HFFc6 (cell line): ENCODE results near the gene TRIM56. TPM values are rescaled to one million over a fixed set of nuclear protein-coding genes. Genes with fewer than 3 reads are reported as not detected.
"Not testable (repeated sequence)": the region's sequence is repeated elsewhere in the genome, so short reads cannot be mapped to it uniquely, and the experiment has no call there.

ENCODE experiments used
- DNase-seq: peaks from one replicate; pipeline ENCODE4 v3.0.0-alpha.2; 2018
- H3K27ac Mint-ChIP-seq: 2 replicates; pipeline ENCODE4 v1.8.0; 2020; ENCODE audit warnings: mild to moderate bottlenecking, mixed read lengths
- H3K27me3 Mint-ChIP-seq: 2 replicates; pipeline ENCODE4 v1.8.0; 2021; ENCODE audit warnings: mild to moderate bottlenecking, moderate library complexity, mixed read lengths; ENCODE audit not compliant: insufficient read depth
- H3K36me3 Mint-ChIP-seq: 2 replicates; pipeline ENCODE4 v1.8.0; 2021; ENCODE audit warnings: low read depth, mixed read lengths
- H3K4me1 Mint-ChIP-seq: 2 replicates; pipeline ENCODE4 v1.8.0; 2020; ENCODE audit warnings: low read depth, mixed read lengths
- H3K4me3 Mint-ChIP-seq: 2 replicates; pipeline ENCODE4 v1.8.0; 2020; ENCODE audit warnings: mild to moderate bottlenecking, moderate library complexity, mixed read lengths
- H3K9me3 Mint-ChIP-seq: 2 replicates; pipeline ENCODE4 v1.8.0; 2020; ENCODE audit warnings: mild to moderate bottlenecking, mixed read lengths
- CTCF ChIP-seq: fragments of 200-600 bp; sonication (generic); IDR thresholded peaks from 2 replicates; pipeline ENCODE4 v1.5.0; 2021; ENCODE audit warnings: antibody characterized with exemption, mild to moderate bottlenecking
- total RNA-seq, 6 experiments: library from RNA; stranded (reverse); fragmentation: NEBNext Ultra II Directional; extraction: Animal tissue kit (Norgen Biotek cat#: 25700); gene quantifications; 2 replicates in 1 of 6; 3 replicates in 5 of 6; pipeline ENCODE4 v1.2.3, GENCODE V29; 2021

The TRIM56 gene
- total RNA-seq, 6 experiments from 2014 or later: 17.8 to 20.6 (median 19.4) TPM

- Mint-ChIP-seq H3K36me3 (no peaks in the 10 kb centered on the region), H3K4me1 (peaks cover 49% of the 10 kb centered on the region), H3K4me3 (no peak overlapping the region), H3K9me3 (no peaks in the 10 kb centered on the region; the same call in 1 of the 2 replicates), H3K27me3 (peaks cover 1% of the 10 kb centered on the region; the same call in 1 of the 2 replicates), H3K27ac (no peak overlapping the region; the same call in 1 of the 2 replicates)
- TF ChIP-seq CTCF: no peak
- no peak for DNase-seq
Observed at GRCh38 chr7:101111261-101111660, 26.0 kb downstream of the TRIM56 start.

- Mint-ChIP-seq H3K4me3 (no peak overlapping the region), H3K36me3 (no peaks in the 10 kb centered on the region), H3K27ac (peak overlapping the region; percentile 80; the same call in 1 of the 2 replicates), H3K27me3 (peaks cover 1% of the 10 kb centered on the region; the same call in 1 of the 2 replicates), H3K9me3 (no peaks in the 10 kb centered on the region; the same call in 1 of the 2 replicates), H3K4me1 (peaks cover 59% of the 10 kb centered on the region)
- TF ChIP-seq CTCF: no peak
- DNase-seq: no peak
Observed at GRCh38 chr7:101112233-101112632, 27.0 kb downstream of the TRIM56 start.

GRCh38 chr7:101113140-101113539 lies 27.9 kb downstream of the TRIM56 start:
- H3K4me1 Mint-ChIP-seq: peaks cover 63% of the 10 kb centered on the region
- peak overlapping the region; percentile 52; the same call in 1 of the 2 replicates for H3K27ac Mint-ChIP-seq
- H3K4me3 Mint-ChIP-seq, H3K27me3 Mint-ChIP-seq, H3K36me3 Mint-ChIP-seq, DNase-seq, H3K9me3 Mint-ChIP-seq: not testable (repeated sequence)

GRCh38 chr7:101113836-101114235 lies 28.6 kb downstream of the TRIM56 start:
- DNase-seq: no peak
- TF ChIP-seq CTCF: no peak
- H3K27me3 Mint-ChIP-seq: peaks cover 1% of the 10 kb centered on the region; the same call in 1 of the 2 replicates
- peak overlapping the region; percentile 42; the same call in 1 of the 2 replicates for H3K4me3 Mint-ChIP-seq
- no peaks in the 10 kb centered on the region; the same call in 1 of the 2 replicates for H3K9me3 Mint-ChIP-seq
- peak overlapping the region; percentile 96 for H3K27ac Mint-ChIP-seq
- peaks cover 64% of the 10 kb centered on the region for H3K4me1 Mint-ChIP-seq
- H3K36me3 Mint-ChIP-seq: no peaks in the 10 kb centered on the region

- Mint-ChIP-seq H3K4me1 (peaks cover 64% of the 10 kb centered on the region), H3K4me3 (peak overlapping the region; percentile 42), H3K27me3 (peaks cover 1% of the 10 kb centered on the region; the same call in 1 of the 2 replicates), H3K27ac (peak overlapping the region; percentile 96), H3K36me3 (no peaks in the 10 kb centered on the region), H3K9me3 (no peaks in the 10 kb centered on the region; the same call in 1 of the 2 replicates)
- no peak for TF ChIP-seq CTCF
- peak; percentile 49 for DNase-seq
Observed at GRCh38 chr7:101114492-101114891, 29.2 kb downstream of the TRIM56 start.

- peak overlapping the region; percentile 96 for H3K27ac Mint-ChIP-seq
- peaks cover 70% of the 10 kb centered on the region for H3K4me1 Mint-ChIP-seq
- no peak overlapping the region for H3K4me3 Mint-ChIP-seq
- H3K27me3 Mint-ChIP-seq: 0 out of 2 replicates have a peak, but pooled peaks cover 1% of the 10 kb centered on the region
- no peak for DNase-seq
- H3K9me3 Mint-ChIP-seq: no peaks in the 10 kb centered on the region; the same call in 1 of the 2 replicates
- no peak for TF ChIP-seq CTCF
- H3K36me3 Mint-ChIP-seq: no peaks in the 10 kb centered on the region
Observed at GRCh38 chr7:101115215-101115614, 29.9 kb downstream of the TRIM56 start.
